Smooth muscle cell of the brain vasculature (primary cell): ENCODE measurements around the gene MED15.
"Not testable (repeated sequence)": the region's sequence is repeated elsewhere in the genome, so short reads cannot be mapped to it uniquely, and the experiment has no call there.

Source experiments
- DNase-seq: peaks from one replicate; pipeline ENCODE4 v3.0.0-alpha.2; 2012; ENCODE audit warnings: low read depth, low spot score

The MED15 gene

DNA sequence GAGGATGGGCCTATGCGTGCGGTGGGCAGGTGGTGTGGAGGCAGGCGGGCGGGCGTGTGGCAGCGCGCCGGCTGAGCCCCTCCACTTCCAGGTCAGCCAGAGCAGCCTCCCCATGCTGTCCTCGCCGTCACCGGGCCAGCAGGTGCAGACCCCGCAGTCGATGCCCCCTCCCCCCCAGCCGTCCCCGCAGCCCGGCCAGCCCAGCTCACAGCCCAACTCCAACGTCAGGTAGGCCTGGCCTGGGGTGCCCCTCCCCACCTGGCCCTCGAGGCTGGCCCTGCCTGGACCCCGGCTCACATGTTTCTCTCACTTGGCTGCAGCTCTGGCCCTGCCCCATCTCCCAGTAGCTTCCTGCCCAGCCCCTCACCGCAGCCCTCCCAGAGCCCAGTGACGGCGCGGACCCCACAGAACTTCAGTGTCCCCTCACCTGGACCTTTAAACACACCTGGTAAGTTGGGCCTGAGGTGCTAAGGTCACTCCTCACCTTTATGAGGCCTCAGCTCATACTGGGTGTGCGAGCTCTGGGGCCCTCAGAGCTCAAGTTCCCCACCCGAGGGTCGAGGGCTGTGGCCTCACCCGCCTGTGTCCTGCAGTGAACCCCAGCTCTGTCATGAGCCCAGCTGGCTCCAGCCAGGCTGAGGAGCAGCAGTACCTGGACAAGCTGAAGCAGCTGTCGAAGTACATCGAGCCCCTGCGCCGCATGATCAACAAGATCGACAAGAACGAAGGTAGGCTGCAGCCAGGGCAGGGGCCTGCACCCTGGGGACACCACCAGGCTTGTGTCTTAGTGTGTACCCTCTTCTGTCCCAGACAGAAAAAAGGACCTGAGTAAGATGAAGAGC lies 75.3 kb downstream of the MED15 start:
- no peak for DNase-seq

GRCh38 chr22:20583471-20583922 lies 76.1 kb downstream of the MED15 start:
- no peak for DNase-seq

GRCh38 chr22:20584029-20584871 lies 76.8 kb downstream of the MED15 start:
- no peak for DNase-seq

GRCh38 chr22:20584872-20585638 lies 77.6 kb downstream of the MED15 start:
- DNase-seq, result no peak

- no peak for DNase-seq
Observed at GRCh38 chr22:20585639-20586402, 78.4 kb downstream of the MED15 start.

GRCh38 chr22:20586403-20586745 lies 79.0 kb downstream of the MED15 start:
- DNase-seq, result no peak

DNA sequence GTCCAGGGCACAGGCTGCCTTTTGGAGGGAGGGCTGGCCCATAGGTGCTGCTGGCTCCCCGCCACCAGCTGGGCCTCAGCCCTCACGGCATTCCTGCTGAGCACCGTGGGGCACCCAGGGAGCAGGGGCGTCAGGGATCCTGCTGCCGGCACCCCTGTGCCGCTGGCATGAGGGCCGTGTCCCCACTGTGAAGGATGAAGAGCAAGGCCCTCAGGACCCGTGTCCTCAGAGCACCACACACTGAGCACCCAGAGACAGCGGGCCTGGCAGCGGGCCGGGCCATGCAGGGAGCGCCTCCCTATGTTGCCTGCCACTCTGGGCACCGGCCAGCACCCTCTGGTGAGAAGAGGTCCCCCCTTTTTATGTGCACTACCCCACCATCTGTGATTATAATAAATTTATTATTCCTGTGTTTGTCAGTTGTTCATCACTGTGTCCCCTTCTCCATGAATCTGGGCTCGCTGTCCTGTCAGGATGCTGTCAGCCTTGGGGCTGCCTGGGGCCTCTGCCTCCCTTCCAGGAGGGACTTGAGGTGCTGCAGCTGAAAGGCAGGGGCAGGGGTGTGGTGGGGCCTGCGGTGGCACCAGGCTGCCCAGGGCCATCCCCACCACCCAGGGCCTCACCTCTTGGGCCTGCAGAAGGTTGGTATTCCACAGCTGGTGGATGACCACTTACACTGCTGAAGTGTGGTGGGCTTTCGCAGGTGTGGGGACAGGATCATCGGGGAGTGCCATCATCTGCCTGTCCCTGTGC lies 80.0 kb downstream of the MED15 start:
- no peak for DNase-seq

GRCh38 chr22:20588092-20588842 lies 80.9 kb downstream of the MED15 start:
- DNase-seq, result no peak

- DNase-seq, result no peak
Observed at GRCh38 chr22:20588843-20589581, 81.6 kb downstream of the MED15 start.

DNA sequence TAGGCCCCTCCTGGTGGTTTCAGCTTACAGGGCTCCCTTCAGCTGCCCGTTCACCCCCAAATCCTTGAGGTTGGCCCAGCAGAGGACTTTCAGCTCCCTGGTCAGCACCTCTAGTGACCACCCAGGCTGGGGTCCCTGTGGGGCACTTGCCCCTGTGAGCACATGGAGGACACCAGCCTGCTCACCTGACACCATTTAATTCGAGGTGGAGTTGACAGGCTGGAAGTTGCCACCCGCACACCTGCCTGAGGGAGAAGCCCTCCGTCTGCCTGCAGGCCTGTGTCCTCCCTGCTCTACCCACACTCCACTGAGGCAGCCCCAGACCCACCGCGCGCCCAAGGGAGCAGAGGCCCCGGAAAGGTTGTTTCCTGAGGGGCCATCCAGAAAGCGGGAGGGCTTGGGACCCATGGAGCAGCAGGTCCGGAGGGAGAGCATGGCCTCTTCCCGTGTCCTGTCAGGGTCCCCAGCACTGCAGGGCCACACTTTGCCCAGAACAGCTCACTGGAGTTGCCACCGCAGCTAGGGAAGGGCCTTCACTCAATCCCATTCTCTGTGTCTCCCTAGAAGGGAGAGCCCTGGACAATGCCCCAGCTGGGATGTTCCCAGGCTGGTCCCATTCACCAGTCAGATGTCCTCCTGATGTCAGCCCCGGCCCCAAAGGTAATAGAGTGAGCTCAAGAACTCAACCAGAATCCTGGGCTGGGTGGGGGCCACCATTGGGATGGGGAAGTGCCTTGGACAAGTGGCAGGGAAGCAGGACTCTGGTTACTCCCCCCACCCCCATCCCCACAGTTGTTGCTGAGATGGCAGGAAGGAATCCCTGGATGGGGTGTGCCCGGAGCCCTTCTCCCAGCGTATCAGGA lies 82.4 kb downstream of the MED15 start:
- no peak for DNase-seq

GRCh38 chr22:20590477-20591294 lies 83.3 kb downstream of the MED15 start:
- no peak for DNase-seq

GRCh38 chr22:20591295-20591645 lies 83.9 kb downstream of the MED15 start:
- no peak for DNase-seq

DNA sequence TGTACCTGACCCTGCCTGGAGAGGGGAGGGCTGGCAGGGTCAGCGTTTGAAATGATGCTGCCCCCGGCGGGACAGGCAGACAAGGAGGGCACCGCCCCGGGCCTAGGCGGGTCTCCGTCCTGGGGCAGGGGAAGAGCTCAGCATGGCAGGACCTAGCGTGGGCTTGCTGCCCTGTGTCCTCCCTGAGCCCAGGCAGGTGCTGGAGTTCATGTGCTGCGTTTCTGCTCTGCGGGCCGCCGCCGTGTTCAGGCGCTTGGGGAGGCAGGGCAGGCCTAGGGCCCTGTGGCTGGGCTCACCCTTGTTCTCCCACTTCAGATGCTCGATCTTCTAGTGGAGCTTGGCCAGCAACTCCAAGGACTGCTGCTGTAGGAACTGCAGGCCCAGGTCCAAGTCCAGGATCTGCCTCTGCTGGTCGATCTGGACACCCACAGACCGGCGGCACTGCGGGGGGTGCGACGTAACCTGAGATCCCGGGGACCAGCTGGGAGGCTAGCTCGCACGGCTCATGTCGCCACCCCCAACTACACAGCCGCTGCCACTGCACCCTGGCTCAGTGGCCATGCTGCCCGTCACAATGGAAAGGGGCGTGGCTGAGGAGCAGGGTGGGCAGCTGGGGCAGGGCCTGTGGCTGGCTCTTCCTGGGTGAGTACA lies 84.4 kb downstream of the MED15 start:
- DNase-seq, result no peak

GRCh38 chr22:20594038-20594437 lies 86.6 kb downstream of the MED15 start:
- not testable (repeated sequence) for DNase-seq

DNA sequence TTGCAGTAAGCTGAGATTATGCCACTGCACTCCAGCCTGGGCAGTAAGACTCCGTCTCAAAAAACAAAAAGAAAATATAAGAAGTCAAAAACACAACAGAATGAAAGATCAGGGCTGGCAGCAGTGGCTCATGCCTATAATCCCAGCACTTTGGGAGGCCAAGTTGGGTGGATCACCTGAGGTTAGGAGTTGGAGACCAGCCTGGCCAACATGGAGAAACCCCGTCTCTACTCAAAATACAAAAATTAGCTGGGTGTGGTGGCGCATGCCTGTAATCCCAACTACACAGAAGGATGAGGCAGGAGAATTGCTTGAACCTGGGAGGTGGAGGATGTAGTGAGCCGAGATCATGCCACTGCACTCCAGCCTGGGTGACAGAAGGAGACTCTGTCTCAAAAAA lies 87.1 kb downstream of the MED15 start:
- DNase-seq, result not testable (repeated sequence)

GRCh38 chr22:20595461-20595860 lies 88.1 kb downstream of the MED15 start:
- no peak for DNase-seq

DNA sequence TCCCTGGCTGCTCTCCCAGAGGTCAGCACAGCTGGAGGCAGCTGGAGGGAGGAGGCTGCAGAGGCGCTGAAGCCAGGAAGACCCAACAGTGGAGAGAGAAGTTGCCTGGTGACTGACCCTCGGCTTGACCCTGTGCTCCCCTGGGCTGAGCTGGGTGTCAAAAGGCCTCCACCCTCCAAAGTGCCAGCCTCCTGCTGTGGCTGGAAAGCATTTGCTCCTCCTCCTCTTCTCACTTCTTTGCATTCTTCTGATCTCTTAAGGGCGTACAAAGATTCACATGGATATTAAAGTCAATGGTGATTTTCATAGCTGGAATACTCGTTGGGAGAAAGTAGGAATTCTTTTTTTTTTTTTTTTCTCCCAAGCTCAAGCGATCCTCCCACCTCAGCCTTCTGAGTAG lies 91.7 kb downstream of the MED15 start:
- DNase-seq, result no peak
